Endometrium (tissue), 2 donors: Measurements from ENCODE around the gene UBE2D3.

Source experiments
- FAIRE-seq: peaks from 2 replicates; lab custom pipeline; 2012; peaks lifted over from hg19 to GRCh38; lab: Jason Lieb, UNC
- donor health status: control.
- donor health status: control.

UBE2D3 gene

DNA sequence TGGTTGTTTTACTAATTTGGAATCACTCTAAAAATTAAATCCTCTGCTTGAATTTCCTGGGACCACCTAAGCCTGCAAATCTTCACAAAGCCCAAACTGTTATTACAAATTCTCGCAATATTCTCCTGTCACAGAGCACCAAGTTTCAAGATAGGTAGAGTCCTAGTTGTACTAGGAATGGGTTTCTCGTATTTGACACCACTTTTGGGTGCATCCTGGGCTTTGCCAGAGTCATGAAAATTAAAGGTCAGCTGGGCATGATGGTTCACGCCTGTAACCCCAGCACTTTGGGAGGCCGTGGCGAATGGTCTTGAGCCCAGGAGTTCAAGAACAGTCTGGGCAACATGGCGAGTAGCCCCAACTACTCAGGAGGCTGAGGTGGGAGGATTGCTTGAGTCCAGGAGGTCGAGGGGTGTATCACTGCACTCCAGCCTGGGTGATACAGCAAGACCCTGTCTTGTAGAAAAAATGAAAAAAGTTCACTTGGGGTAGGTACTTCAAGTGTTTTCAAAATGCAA is 36.0 kb downstream of the UBE2D3 start:
- no peak for FAIRE-seq

DNA sequence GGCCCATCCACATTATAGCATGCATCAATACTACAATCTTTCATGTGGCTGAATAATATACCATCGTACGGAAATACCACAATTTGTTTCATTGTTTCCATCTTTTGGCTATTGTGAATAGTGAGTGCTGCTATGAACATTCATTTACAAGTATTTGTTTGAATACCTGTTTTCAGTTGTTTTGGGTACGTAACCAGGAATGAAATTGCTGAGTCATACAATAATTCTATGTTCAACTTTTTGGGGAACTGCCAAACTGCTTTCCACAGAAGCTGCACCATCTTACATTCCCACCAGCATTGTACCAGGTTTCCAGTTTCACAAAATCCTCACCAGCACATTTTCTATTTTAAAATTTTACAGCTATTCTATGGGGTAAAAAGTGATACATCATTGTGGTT is 38.0 kb downstream of the UBE2D3 start:
- FAIRE-seq: no peak

GRCh38 chr4:102787944-102788343 is 39.4 kb downstream of the UBE2D3 start:
- no peak for FAIRE-seq

DNA sequence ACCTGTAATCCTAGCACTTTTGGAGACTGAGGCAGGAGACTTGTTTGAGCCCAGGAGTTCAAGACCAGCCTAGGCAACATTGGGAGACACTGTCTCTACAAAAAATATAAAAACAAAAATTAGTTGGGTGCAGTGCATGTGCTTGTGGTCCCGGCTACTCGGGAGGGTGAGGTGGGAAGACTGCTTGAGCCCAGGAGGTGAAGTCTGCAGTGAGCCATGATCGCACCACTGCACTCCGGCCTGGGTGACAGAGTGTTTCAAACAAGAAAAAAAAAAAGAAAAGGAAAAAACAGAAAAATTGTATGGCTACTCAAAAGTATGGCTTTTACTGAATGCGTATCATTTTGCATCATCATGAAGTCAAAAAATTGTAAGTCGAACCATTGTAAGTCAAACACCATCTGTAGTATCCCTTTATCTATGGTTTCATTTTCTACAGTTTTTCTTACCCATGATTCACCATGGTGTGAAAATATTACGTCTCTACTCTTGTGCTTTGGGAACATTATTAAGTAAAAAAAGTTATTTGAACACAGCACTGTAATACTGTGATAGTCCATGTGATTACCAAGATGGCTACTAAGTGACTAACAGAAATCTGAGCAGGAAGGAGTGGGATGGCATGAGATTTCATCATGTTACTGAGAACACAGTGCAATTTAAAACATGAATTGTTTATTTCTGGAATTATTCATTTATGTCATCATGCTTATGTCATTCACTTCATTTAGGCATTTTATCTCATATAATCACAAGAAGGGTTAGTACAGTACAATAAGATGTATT is 40.1 kb downstream of the UBE2D3 start:
- no peak for FAIRE-seq

- FAIRE-seq: no peak
These were observed 41.1 kb downstream of the UBE2D3 start for GRCh38 chr4:102786279-102786678.

DNA sequence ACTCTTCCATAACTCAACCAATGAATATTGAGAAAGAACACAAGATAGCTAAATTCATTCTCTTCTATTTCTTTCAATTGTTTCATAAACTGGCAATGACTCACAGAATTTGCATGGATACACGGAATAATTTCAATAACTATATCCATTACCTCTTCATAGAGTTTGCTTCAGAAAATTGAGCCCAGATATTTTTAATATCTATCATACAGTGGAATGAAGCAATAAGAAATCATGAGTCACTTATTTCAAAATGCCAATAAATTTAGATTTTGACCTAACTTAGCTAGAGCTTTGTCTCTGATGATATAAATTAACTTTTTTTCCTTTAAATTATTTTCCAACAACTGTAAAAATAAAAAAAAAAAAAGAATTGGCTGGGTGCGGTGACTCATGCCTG is 44.3 kb downstream of the UBE2D3 start:
- FAIRE-seq: no peak

DNA sequence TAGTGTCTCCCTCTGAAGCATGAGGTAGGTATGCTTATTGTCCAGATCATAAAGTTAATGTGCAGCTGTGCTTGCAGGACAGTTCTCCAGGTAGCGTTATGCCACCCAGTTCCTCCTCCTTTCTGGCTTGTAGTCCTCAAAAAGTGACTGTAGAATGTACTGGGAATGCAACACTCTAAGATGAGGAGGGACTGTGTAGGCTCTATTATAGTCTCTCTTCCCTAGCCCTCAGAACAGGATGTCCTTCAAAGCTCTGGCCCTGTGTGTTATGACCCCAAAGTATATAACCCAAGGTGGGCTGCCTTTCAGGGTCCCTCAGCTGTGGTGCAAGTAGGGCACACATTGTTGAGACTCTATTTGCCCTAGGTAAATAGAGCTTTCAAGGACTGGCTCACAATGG is 45.8 kb downstream of the UBE2D3 start:
- no peak for FAIRE-seq

- no peak for FAIRE-seq
These were observed 46.7 kb downstream of the UBE2D3 start for GRCh38 chr4:102780476-102781144.

DNA sequence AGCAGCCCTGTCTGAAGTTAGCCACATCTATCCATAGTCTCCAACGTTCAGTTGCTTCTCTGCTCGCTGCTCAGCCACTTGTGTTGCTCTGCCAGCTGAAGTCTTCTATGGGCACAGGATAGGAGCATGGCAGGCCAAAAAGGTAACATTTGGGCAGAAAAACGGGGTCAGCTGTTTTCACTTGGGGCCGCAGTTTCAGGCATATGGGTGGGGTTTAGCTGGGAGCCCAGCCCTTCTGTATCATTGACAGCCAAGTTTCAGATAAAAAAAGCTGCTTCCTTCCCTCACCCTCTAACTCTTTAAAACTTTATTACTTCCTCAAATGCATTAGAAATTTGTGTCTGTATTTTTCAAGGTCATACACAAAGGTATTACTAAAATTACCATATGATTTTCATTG is 48.1 kb downstream of the UBE2D3 start:
- no peak for FAIRE-seq

DNA sequence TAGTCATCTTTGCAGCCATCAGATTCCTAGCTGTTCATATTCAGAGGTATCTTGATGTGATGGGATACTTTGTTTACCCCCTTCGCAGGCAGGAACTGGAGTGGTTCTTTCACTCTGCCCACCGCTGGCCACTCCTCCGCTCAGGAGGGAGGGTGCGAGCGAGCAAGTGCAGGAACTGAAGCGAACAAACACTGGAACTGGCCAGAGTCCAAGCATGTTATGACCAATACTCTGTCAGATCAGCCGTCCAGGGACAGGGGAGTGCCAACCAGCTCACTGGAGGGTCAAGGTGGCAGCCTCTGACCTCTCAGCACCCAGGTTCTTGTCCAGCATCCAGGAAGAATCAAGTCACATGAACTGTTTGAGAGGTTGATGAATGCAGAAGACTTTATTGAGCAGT is 48.6 kb downstream of the UBE2D3 start:
- FAIRE-seq: no peak

DNA sequence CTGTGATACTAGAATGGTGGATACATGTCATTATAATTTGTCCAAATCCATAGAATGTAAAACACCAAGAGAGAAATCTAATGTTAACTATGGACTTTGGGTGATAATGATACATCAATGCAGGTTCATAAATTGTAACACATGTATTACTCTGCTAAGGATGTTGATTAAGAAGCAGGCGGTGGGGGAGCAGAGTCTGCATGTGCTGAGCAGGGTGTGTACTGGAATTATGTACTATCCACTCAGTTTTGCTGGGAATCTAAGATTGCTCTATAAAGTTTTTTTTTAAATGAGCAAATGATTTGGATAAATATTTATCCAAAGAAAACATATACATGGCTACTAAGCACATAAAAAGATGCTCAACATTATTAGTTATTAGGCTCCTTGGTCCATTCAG is 51.5 kb downstream of the UBE2D3 start:
- FAIRE-seq: no peak

- no peak for FAIRE-seq
These were observed 53.1 kb downstream of the UBE2D3 start for GRCh38 chr4:102774254-102774653.

DNA sequence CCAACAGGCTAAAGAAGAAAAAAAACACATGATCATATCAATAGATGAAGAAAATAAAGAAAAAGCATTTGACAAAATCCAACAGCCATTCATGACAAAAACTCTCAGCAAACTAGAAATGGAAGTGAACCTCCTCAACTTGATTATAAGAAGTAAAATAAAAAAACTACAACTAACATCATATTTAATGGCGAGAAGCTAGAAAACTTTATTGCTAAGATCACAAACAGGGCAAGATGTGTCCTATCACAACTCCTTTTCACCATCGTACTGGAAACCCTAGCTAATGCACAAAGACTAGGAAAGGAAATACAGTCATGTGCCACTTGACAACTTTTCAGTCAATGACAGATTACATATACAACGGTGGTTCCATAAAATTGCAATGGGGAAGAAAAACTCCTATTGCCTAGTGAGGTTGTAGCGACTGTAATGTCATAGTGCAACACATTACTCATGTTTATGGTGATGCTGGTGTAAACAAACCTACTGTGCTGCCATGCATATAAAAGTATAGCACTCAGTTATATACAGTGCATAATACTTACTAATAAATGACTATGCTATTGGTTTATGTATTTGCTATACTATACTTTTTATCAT is 54.5 kb downstream of the UBE2D3 start:
- no peak for FAIRE-seq

- FAIRE-seq: no peak
These were observed 62.5 kb downstream of the UBE2D3 start for GRCh38 chr4:102764901-102765300.

- no peak for FAIRE-seq
These were observed 65.4 kb downstream of the UBE2D3 start for GRCh38 chr4:102761906-102762305.

- no peak for FAIRE-seq
These were observed 66.1 kb downstream of the UBE2D3 start for GRCh38 chr4:102761296-102761701.

DNA sequence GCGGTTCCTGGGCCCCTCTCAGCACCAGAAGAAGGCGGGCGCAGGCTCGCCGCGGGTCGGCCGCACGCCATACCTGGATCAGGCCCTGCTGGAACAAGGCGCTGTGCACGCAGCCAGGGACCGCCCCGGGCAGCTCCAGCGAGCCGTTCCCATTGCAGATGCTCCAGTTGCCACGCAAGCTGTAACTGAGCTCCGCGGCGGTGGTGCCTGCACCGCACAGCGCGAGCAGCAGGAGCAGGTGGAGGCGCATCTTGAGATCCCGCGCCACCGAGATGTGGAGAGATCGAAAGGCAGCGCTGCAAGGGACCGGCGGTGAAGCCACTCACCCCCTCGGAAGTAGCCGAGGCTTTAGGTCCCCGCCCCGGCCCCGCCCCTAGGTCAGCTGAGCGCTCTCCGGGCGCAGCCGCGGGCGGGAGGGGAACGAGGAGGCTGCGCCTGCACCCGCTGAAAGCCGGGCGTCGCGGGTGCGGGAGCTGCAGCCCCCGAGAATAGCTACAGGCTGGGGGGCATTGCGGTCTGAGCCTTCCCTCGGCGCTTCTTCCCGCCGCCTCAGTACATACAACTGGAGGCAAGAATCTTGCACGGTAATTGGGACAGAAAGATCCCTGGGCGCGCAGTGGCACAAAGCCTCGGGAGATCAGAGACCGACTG is 66.6 kb downstream of the UBE2D3 start, which contains the start of gene MANBA:
Gene MANBA (minus strand): TSS at position 324 of the 651 bp plus-strand sequence. CDS start 74 bp downstream, at position 250.
- no peak for FAIRE-seq

DNA sequence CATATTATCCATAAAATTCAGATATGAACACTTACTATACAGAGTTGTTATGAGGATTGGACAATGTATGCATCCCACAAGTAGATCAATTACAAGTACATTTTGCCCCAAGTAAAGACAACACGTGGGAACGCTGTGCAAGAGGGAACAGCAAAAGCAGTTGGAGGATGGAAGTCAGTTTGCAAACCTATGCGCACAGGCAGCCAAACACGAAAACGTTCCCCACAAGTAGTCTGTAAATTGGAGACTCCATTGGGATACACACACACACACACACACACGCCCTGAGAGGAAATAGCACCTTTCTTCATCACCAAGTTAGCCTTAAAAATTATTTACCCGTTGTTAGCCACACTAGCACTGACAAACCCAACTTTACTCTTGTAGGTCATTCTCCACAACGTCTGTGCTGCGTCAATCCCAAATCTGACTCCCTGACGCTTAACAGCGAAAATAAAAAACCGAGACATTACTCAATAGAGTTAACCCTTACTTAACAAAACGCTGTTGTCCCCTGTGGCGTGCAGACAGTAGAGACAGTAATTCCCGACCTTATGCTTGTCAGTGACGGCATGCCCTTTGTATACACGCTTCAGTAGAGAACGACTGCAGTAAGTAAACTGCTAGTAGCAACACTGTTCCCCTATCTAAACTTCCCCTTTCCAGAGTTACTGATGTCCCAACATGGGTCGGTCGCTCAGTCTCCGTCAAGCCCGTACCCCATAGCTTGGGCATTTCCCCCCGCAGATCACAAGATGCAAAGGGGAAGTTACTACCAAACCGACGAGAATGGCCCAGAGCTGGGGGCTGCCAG is 67.3 kb downstream of the UBE2D3 start:
- FAIRE-seq: no peak

GRCh38 chr4:102758241-102759160 is 68.8 kb downstream of the UBE2D3 start:
- no peak for FAIRE-seq

- FAIRE-seq: no peak
These were observed 69.7 kb downstream of the UBE2D3 start for GRCh38 chr4:102757681-102758080.

- FAIRE-seq: no peak
These were observed 73.3 kb downstream of the UBE2D3 start for GRCh38 chr4:102754044-102754443.
